Measurements from ENCODE around the gene ARID4B.
A peak's percentile ranks its signal among the peaks of the same experiment; 100 is the strongest.

Gene ARID4B

GRCh38 chr1:235128456-235129328 is 199.3 kb downstream of the ARID4B start, which contains the start of gene TOMM20:
Gene TOMM20, minus strand, starts transcription at chr1:235128837. Its CDS starts 122 bp downstream, at chr1:235128715.
- H3K9ac ChIP-seq = peak within 1 kb of the TSS; percentile 91 to 99 (median 97)
- H3K27ac ChIP-seq = peak within 1 kb of the TSS; percentile 85 to 99 (median 96)
- H4K20me1 ChIP-seq = peaks cover 41 to 46% (median 44%) of the 10 kb centered on the region in 11 experiments
- no peaks in the 10 kb centered on the region for H3K27me3 ChIP-seq
- H3K9me3 ChIP-seq (replicated peaks in 1 of 11) = no peaks in the 10 kb centered on the region
- peak within 1 kb of the TSS; percentile 86 to 98 (median 92) for H3K4me3 ChIP-seq
- peaks cover 31 to 50% (median 37%) of the 10 kb centered on the region in 10 experiments for H3K4me1 ChIP-seq
- TF ChIP-seq Cebpa-rat (IDR thresholded peaks at IDR 0.05) = no peak
- peak within 1 kb of the TSS; percentile 84 to 95 (median 88) for H3K4me2 ChIP-seq
- peaks cover 32 to 75% (median 64%) of the 10 kb centered on the region in 11 experiments for H3K36me3 ChIP-seq

DNA sequence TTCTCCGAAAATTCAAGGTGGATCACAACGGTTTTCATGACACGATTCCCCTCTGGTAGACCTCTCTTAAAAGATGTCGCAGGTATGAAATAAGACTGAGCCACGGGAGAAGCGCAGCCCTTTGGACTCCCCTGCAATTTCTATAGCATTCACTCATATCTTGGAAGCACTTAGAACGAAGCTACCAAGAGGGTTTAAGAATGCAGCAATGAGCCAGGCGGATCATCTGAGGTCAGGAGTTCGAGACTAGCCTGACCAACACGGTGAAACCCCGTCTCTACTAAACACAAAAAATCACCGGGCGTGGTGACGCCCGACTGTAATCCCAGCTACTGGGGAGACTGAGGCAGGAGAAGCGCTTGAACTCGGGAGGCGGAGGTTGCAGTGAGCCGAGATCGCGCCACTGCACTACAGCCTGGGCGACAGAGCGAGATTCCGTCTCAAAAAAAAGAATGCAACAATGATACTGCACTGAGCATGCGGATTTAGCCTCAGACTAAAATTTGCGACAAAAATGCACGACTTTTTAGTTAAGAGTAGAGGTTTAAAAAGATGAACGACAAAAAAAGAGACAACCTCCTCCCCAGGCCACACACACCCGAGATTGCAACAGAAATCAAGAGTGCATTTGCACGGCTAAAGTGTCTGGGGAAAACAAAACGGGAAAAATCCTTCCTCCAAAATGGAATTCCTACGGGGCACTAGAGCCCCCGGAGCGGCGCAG is 200.1 kb downstream of the ARID4B start:
- Histone ChIP-seq H3K27me3 (no peaks in the 10 kb centered on the region), H3K4me2 (peak overlapping the region; percentile 84 to 95 (median 88)), H3K4me1 (peaks cover 33 to 58% (median 44%) of the 10 kb centered on the region in 10 experiments), H3K27ac (peak overlapping the region; percentile 85 to 99 (median 96)), H3K9me3 (replicated peaks in 1 of 11) (no peaks in the 10 kb centered on the region), H4K20me1 (peaks cover 49 to 54% (median 52%) of the 10 kb centered on the region in 11 experiments), H3K36me3 (peaks cover 25 to 75% (median 64%) of the 10 kb centered on the region in 11 experiments), H3K4me3 (peak overlapping the region; percentile 86 to 98 (median 92)), H3K9ac (peak overlapping the region; percentile 91 to 99 (median 97))
- no peak for TF ChIP-seq Cebpa-rat (IDR thresholded peaks at IDR 0.05)

DNA sequence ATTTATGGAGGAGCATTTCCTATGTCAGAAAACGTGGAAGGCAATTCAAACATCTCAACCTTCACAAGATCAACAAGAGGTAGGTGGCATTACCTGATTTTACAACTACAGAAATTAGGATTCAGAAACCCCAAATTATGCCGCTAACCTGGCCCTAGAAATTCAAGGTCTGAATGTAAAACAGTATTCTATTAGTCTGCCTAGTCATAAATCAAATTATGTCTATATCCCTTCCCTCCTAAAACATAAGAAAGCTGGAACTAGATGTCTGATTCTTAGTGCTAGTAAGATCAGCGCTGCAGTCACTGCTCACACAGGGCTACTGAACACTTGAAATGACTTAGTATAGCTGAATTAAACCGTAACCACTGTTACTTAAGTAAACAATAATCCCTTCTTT is 200.8 kb downstream of the ARID4B start:
- peak overlapping the region; percentile 84 to 95 (median 88) for H3K4me2 ChIP-seq
- H3K4me3 ChIP-seq = peak overlapping the region; percentile 86 to 98 (median 92)
- no peaks in the 10 kb centered on the region for H3K9me3 ChIP-seq (replicated peaks in 1 of 11)
- H3K4me1 ChIP-seq = peaks cover 33 to 64% (median 49%) of the 10 kb centered on the region in 10 experiments
- H3K36me3 ChIP-seq = peaks cover 18 to 75% (median 64%) of the 10 kb centered on the region in 11 experiments
- peaks cover 55 to 61% (median 59%) of the 10 kb centered on the region in 11 experiments for H4K20me1 ChIP-seq
- TF ChIP-seq Cebpa-rat (IDR thresholded peaks at IDR 0.05) = no peak
- H3K9ac ChIP-seq = peak overlapping the region; percentile 91 to 99 (median 97)
- H3K27me3 ChIP-seq = no peaks in the 10 kb centered on the region
- H3K27ac ChIP-seq = peak overlapping the region in 10 of 11 experiments; percentile 91 to 99 (median 97); a peak in 20 of 22 replicates

GRCh38 chr1:235124665-235125064 is 203.3 kb downstream of the ARID4B start:
- peaks cover 33 to 65% (median 49%) of the 10 kb centered on the region in 10 experiments for H3K4me1 ChIP-seq
- no peak overlapping the region for H3K27ac ChIP-seq
- no peak overlapping the region for H3K4me3 ChIP-seq
- H3K36me3 ChIP-seq = peaks cover 34 to 78% (median 72%) of the 10 kb centered on the region in 11 experiments
- peak overlapping the region in 1 of 11 experiments; percentile 16; a peak in 1 of 22 replicates for H3K9ac ChIP-seq
- TF ChIP-seq Cebpa-rat (IDR thresholded peaks at IDR 0.05) = no peak
- H3K4me2 ChIP-seq = peak overlapping the region in 10 of 11 experiments; percentile 0 to 88 (median 36); a peak in 8 of 22 replicates
- H3K9me3 ChIP-seq (replicated peaks in 1 of 11) = no peaks in the 10 kb centered on the region
- H3K27me3 ChIP-seq = no peaks in the 10 kb centered on the region
- peaks cover 79 to 86% (median 84%) of the 10 kb centered on the region in 11 experiments for H4K20me1 ChIP-seq

- peaks cover 82 to 91% (median 90%) of the 10 kb centered on the region in 11 experiments for H4K20me1 ChIP-seq
- no peaks in the 10 kb centered on the region for H3K27me3 ChIP-seq
- peaks cover 39 to 83% (median 77%) of the 10 kb centered on the region in 11 experiments for H3K36me3 ChIP-seq
- no peak overlapping the region for H3K27ac ChIP-seq
- H3K4me3 ChIP-seq = no peak overlapping the region
- peak overlapping the region; percentile 0 to 87 (median 19); a peak in 11 of 22 replicates for H3K4me2 ChIP-seq
- peak overlapping the region in 1 of 11 experiments; percentile 42; a peak in 2 of 22 replicates for H3K9ac ChIP-seq
- TF ChIP-seq Cebpa-rat (IDR thresholded peaks at IDR 0.05) = no peak
- no peaks in the 10 kb centered on the region for H3K9me3 ChIP-seq (replicated peaks in 1 of 11)
- H3K4me1 ChIP-seq = peaks cover 33 to 59% (median 46%) of the 10 kb centered on the region in 10 experiments
Observed at GRCh38 chr1:235124111-235124510, 203.9 kb downstream of the ARID4B start.

DNA sequence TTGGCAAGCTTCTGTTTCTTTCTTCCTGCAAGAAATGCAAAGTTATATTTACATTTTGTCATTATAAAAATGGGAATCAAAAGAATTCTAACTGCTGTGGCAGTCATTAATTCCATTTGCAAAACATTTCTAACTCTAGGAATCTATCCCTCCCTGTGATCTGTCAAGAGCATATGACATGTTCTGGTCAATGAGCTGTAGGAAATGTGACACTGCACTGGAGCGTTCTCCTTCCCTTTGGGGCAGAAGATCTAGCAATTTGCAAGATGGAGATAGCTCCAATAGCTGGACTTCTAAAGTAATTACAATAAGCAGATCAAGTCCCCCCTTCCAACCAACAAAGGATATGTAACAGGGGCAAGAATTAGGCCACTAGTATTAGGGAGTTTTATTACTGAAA is 205.6 kb downstream of the ARID4B start:
- Histone ChIP-seq H4K20me1 (peaks cover 89 to 100% (median 100%) of the 10 kb centered on the region in 11 experiments), H3K4me1 (peaks cover 33 to 56% (median 44%) of the 10 kb centered on the region in 10 experiments), H3K9ac (peak overlapping the region in 2 of 11 experiments; percentile 10 to 34; a peak in 1 of 22 replicates), H3K27me3 (no peaks in the 10 kb centered on the region), H3K4me2 (peak overlapping the region in 5 of 11 experiments; percentile 6 to 33 (median 19); a peak in 6 of 22 replicates), H3K27ac (0 out of 22 replicates have a peak overlapping the region, but pooled peaks of 1 of the 11 experiments have one; percentile 14), H3K4me3 (no peak overlapping the region), H3K9me3 (replicated peaks in 1 of 11) (no peaks in the 10 kb centered on the region), H3K36me3 (peaks cover 57 to 100% (median 95%) of the 10 kb centered on the region in 11 experiments)
- TF ChIP-seq Cebpa-rat (IDR thresholded peaks at IDR 0.05) = no peak
